OCI-LY7 (cell line): Measurements from ENCODE around the gene SPANXC. TPM values are rescaled to one million over a fixed set of nuclear protein-coding genes. Genes with fewer than 3 reads are reported as not detected.

Experiments
- BruUV-seq: library from RNA; stranded (reverse); fragments of 400-500 nt; replicated peaks from 2 replicates; lab custom pipeline; 2021; lab: Mats Ljungman, UMichigan
- CTCF ChIA-PET: fragments of 300-600 bp; sonication (Branson Sonifier 250); formaldehyde crosslinking; loops from one replicate; lab custom pipeline; 2022; ENCODE audit warnings: antibody characterized with exemption; ENCODE audit not compliant: unreplicated experiment; lab: Charles Lee
- POLR2A ChIA-PET: fragments of 300-600 bp; sonication (Branson Sonifier 250); formaldehyde crosslinking; loops from one replicate; lab custom pipeline; 2022; ENCODE audit warnings: antibody characterized with exemption; lab: Charles Lee
- DNase-seq: peaks from one replicate; pipeline ENCODE4 v3.0.0-alpha.2; 2015; ENCODE audit warnings: low spot score
- H2AFZ ChIP-seq: fragments of 200-600 bp; sonication (generic), shearing (Covaris generic); 2 replicates; pipeline ENCODE4 v1.6.1; 2014; ENCODE audit warnings: mild to moderate bottlenecking, antibody characterized with exemption, low read length, moderate library complexity
- H3K27ac ChIP-seq: fragments of 200-600 bp; sonication (generic); 2 replicates; pipeline ENCODE4 v1.5.1; 2014; ENCODE audit warnings: mixed run types, low read depth, mild to moderate bottlenecking, moderate library complexity, low read length, inconsistent platforms; ENCODE audit not compliant: poor library complexity, severe bottlenecking
- H3K36me3 ChIP-seq: fragments of 200-600 bp; sonication (generic); 2 replicates; pipeline ENCODE4 v1.6.1; 2014; ENCODE audit warnings: mild to moderate bottlenecking, antibody characterized with exemption, low read length, moderate library complexity, mixed read lengths; ENCODE audit not compliant: insufficient read depth
- H3K4me1 ChIP-seq: fragments of 200-600 bp; sonication (generic); 2 replicates; pipeline ENCODE4 v1.5.1; 2014; ENCODE audit warnings: mild to moderate bottlenecking, low read length; ENCODE audit not compliant: insufficient read depth, poor library complexity, severe bottlenecking
- H3K4me2 ChIP-seq: fragments of 200-600 bp; sonication (generic); 2 replicates; pipeline ENCODE4 v1.6.1; 2014; ENCODE audit warnings: mild to moderate bottlenecking, low read length
- H3K4me3 ChIP-seq: fragments of 200-600 bp; sonication (generic); 2 replicates; pipeline ENCODE4 v1.5.1; 2014; ENCODE audit warnings: mild to moderate bottlenecking, low read depth, low read length; ENCODE audit not compliant: poor library complexity, severe bottlenecking
- H3K79me2 ChIP-seq: fragments of 200-600 bp; sonication (generic); 2 replicates; pipeline ENCODE4 v1.6.1; 2016; ENCODE audit warnings: low read depth, mild to moderate bottlenecking, low read length, moderate library complexity, mixed read lengths; ENCODE audit not compliant: insufficient read depth
- H3K9me2 ChIP-seq: fragments of 200-600 bp; sonication (generic); 2 replicates; pipeline ENCODE4 v1.6.1; 2016; ENCODE audit warnings: mild to moderate bottlenecking, low read length, mixed read lengths; ENCODE audit not compliant: insufficient read depth
- H3K9me3 ChIP-seq: fragments of 200-600 bp; sonication (generic); 2 replicates; pipeline ENCODE4 v1.6.1; 2014; ENCODE audit warnings: mild to moderate bottlenecking, mixed run types, low read length, mixed read lengths
- H4K20me1 ChIP-seq: fragments of 200-600 bp; sonication (generic); 2 replicates; pipeline ENCODE4 v1.6.1; 2014; ENCODE audit warnings: mild to moderate bottlenecking, antibody characterized with exemption, low read length, moderate library complexity, mixed read lengths; ENCODE audit not compliant: insufficient read depth
- EZH2phosphoT487 ChIP-seq: fragments of 200-600 bp; sonication (generic); IDR thresholded peaks from 2 replicates; pipeline ENCODE4 v1.6.1; 2018; ENCODE audit warnings: low read depth, borderline replicate concordance, mild to moderate bottlenecking, mixed run types, antibody characterized with exemption, low read length, moderate library complexity, mixed read lengths
- intact Hi-C: fragments of 100-400 bp; cut with micrococcal nuclease; formaldehyde crosslinking; loops from one replicate; pipeline ENCODE4 v1.10.0; 2022; ENCODE audit not compliant: unreplicated experiment
- total RNA-seq, 2 experiments: library from RNA; depleted of rRNA in 1 of 2; stranded (reverse); fragments of >200 nt in 1 of 2; shearing (Covaris generic) in 1 of 2; gene quantifications; 2 replicates each; pipeline ENCODE4 v1.2.3, GENCODE V29; 2014 to 2022
- TF ChIP-seq, protein P1 (sequence below): fragments of 200-600 bp; sonication (generic); conservative IDR thresholded peaks from 2 replicates; pipeline ENCODE4 v1.5.1; 2014; ENCODE audit warnings: mild to moderate bottlenecking, antibody characterized with exemption, low read length, moderate library complexity, mixed read lengths

SPANXC gene
- total RNA-seq, 2 experiments from 2014 or later: not detected

DNA sequence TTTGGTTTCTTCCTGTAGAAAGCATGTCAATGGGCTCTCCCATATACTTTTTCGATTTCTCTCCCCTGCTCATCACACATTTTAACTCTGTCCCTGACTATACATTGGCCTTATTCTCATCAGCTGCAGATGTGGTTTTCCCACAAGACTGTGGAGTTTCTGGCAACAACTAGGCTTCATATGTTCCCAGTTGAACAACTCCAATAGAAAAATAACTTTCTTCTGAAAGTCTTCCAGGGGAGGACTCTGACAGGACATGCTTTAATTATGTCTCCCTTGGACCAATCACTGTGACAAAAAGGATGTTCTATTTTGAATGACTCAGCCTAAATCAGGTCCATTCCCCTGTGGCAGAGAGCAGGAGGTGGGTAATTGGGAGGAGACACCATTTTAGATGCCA is 28.1 kb downstream of the SPANXC start:
- no peaks in the 10 kb centered on the region for H4K20me1 ChIP-seq
- CTCF ChIA-PET: no interaction called here
- POLR2A ChIA-PET: no interaction called here
- TF ChIP-seq EZH2phosphoT487: no peak
- TF ChIP-seq, protein P1, sequence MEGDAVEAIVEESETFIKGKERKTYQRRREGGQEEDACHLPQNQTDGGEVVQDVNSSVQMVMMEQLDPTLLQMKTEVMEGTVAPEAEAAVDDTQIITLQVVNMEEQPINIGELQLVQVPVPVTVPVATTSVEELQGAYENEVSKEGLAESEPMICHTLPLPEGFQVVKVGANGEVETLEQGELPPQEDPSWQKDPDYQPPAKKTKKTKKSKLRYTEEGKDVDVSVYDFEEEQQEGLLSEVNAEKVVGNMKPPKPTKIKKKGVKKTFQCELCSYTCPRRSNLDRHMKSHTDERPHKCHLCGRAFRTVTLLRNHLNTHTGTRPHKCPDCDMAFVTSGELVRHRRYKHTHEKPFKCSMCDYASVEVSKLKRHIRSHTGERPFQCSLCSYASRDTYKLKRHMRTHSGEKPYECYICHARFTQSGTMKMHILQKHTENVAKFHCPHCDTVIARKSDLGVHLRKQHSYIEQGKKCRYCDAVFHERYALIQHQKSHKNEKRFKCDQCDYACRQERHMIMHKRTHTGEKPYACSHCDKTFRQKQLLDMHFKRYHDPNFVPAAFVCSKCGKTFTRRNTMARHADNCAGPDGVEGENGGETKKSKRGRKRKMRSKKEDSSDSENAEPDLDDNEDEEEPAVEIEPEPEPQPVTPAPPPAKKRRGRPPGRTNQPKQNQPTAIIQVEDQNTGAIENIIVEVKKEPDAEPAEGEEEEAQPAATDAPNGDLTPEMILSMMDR: no peak
- H2AFZ ChIP-seq: no peak overlapping the region
- H3K4me3 ChIP-seq: no peak overlapping the region
- no peaks in the 10 kb centered on the region for H3K9me3 ChIP-seq
- no peak for DNase-seq
- no peak overlapping the region for H3K27ac ChIP-seq
- H3K9me2 ChIP-seq: no peaks in the 10 kb centered on the region
- no peaks in the 10 kb centered on the region for H3K4me1 ChIP-seq
- intact Hi-C loops: no loop called here
- no peaks in the 10 kb centered on the region for H3K79me2 ChIP-seq
- BruUV-seq: no TSS peak
- no peaks in the 10 kb centered on the region for H3K36me3 ChIP-seq
- no peak overlapping the region for H3K4me2 ChIP-seq

DNA sequence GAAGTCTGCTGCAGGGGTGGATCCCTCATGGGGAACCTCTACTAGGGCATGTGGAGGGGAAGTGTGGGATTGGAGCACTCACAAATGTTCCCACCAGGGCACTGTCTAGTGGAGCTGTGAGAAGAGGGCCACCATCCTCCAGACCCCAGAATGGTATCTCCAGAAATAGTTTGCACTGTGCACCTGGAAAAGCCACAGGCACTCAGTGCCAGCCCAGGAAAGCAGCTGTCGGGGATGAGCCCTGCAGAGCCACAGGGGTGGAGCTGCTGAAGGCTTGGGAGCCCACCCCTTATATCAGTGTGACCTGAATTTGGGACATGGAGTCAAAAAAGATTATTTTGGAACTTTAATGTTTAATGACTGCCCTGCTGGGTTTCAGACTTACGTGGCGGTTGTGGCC is 40.4 kb downstream of the SPANXC start:
- no peaks in the 10 kb centered on the region for H3K9me3 ChIP-seq
- ChIA-PET POLR2A (no interaction called here), CTCF (no interaction called here)
- intact Hi-C loops: no loop called here
- no peak for DNase-seq
- TF ChIP-seq, protein P1: no peak
- TF ChIP-seq EZH2phosphoT487: no peak
- no TSS peak for BruUV-seq
- H4K20me1 ChIP-seq: no peaks in the 10 kb centered on the region
- H3K4me1 ChIP-seq: no peaks in the 10 kb centered on the region
- H3K4me2 ChIP-seq: no peak overlapping the region
- H3K9me2 ChIP-seq: no peaks in the 10 kb centered on the region
- H2AFZ ChIP-seq: no peak overlapping the region
- H3K36me3 ChIP-seq: no peaks in the 10 kb centered on the region
- H3K27ac ChIP-seq: no peak overlapping the region
- H3K79me2 ChIP-seq: no peaks in the 10 kb centered on the region
- no peak overlapping the region for H3K4me3 ChIP-seq

Other genes starting within 250 kb of the SPANXC start
- not detected in 2 replicates for gene SPANXB1, start 239.9 kb downstream of the SPANXC start, total RNA-seq (2014; rRNA removed; shearing (Covaris generic))
- gene SPANXB1, start 239.9 kb downstream of the SPANXC start, total RNA-seq (2022): not detected in 2 replicates
- not detected in 2 replicates for gene LDOC1, start 65.4 kb downstream of the SPANXC start, total RNA-seq (2014; rRNA removed; shearing (Covaris generic))
- gene LDOC1, start 65.4 kb downstream of the SPANXC start, total RNA-seq (2022): not detected in 2 replicates